Endothelial cell of umbilical vein (primary cell): ENCODE measurements around the gene TOLLIP. TPM values are rescaled to one million over a fixed set of nuclear protein-coding genes. Genes with fewer than 3 reads are reported as not detected.

Experiments
- BruUV-seq: library from RNA; stranded (reverse); fragments of 400-500 nt; replicated peaks from 2 replicates; lab custom pipeline; 2021; lab: Mats Ljungman, UMichigan
- CTCF ChIA-PET: fragments of 300-600, 350-600 bp; sonication (Branson Sonifier 250); formaldehyde crosslinking; loops from one replicate; lab custom pipeline; 2021; ENCODE audit warnings: antibody characterized with exemption, inconsistent platforms; lab: Charles Lee
- POLR2A ChIA-PET: fragments of 300-600, 350-600 bp; sonication (Branson Sonifier 250); formaldehyde crosslinking; loops from one replicate; lab custom pipeline; 2021; ENCODE audit warnings: antibody characterized with exemption, inconsistent platforms; lab: Charles Lee
- DNase-seq: peaks from one replicate; pipeline ENCODE4 v3.0.0-alpha.2; 2011; ENCODE audit warnings: low read depth, low spot score
- FAIRE-seq: peaks from 2 replicates; lab custom pipeline; 2011; peaks lifted over from hg19 to GRCh38; lab: Jason Lieb, UNC
- H2AFZ ChIP-seq: 2 replicates; pipeline ENCODE4 v1.6.0; 2012; ENCODE audit warnings: low read depth, low read length, control low read depth, inconsistent platforms
- H3K27ac ChIP-seq: 2 replicates; pipeline ENCODE4 v1.5.1; 2011; ENCODE audit warnings: low read depth, mild to moderate bottlenecking, control low read depth, low read length, moderate library complexity; ENCODE audit not compliant: insufficient read depth
- H3K27me3 ChIP-seq, 2 experiments: 2 replicates each; pipeline versions ENCODE4 v1.6.0 to v1.6.1; 2011; ENCODE audit warnings: low read length in 2 of 2, mixed read lengths in 1 of 2; ENCODE audit not compliant: control insufficient read depth in 2 of 2, insufficient read depth in 2 of 2
- H3K36me3 ChIP-seq, 2 experiments: 2 replicates in 1 of 2; 3 replicates in 1 of 2; pipeline ENCODE4 v1.5.1; 2011; ENCODE audit warnings: low read length in 2 of 2, mild to moderate bottlenecking in 1 of 2, moderate library complexity in 1 of 2; ENCODE audit not compliant: control insufficient read depth in 2 of 2, insufficient read depth in 2 of 2; ENCODE audit errors: extremely low read depth in 1 of 2
- H3K4me1 ChIP-seq: 3 replicates; pipeline ENCODE4 v1.5.1; 2011; ENCODE audit warnings: mild to moderate bottlenecking, low read length; ENCODE audit not compliant: control insufficient read depth, insufficient read depth; ENCODE audit errors: extremely low read depth
- H3K4me2 ChIP-seq: 2 replicates; pipeline ENCODE4 v1.6.1; 2011; ENCODE audit warnings: low read length, control low read depth, mixed read lengths; ENCODE audit not compliant: insufficient read depth
- H3K4me3 ChIP-seq, 3 experiments: fragments of 200-600 bp in 1 of 3; sonication (generic), shearing (Covaris generic) in 1 of 3; replicated peaks in 1 of 3; 2 replicates each; pipeline ENCODE4 v1.5.1; 2011 to 2016; ENCODE audit warnings: control low read depth in 3 of 3, low read length in 3 of 3, mild to moderate bottlenecking in 2 of 3, inconsistent platforms in 1 of 3, low read depth in 1 of 3, moderate library complexity in 1 of 3; ENCODE audit not compliant: insufficient read depth in 1 of 3
- H3K79me2 ChIP-seq: 2 replicates; pipeline ENCODE4 v1.6.0; 2012; ENCODE audit warnings: low read length, inconsistent platforms; ENCODE audit not compliant: control insufficient read depth, insufficient read depth
- H3K9ac ChIP-seq: replicated peaks from 2 replicates; pipeline ENCODE3; 2011; ENCODE audit warnings: low read length, control low read depth; ENCODE audit not compliant: insufficient read depth; ENCODE audit errors: extremely low read depth
- H3K9me1 ChIP-seq: replicated peaks from 3 replicates; pipeline ENCODE4 v1.6.0; 2011; ENCODE audit warnings: mild to moderate bottlenecking, low read length; ENCODE audit not compliant: control insufficient read depth, insufficient read depth; ENCODE audit errors: extremely low read depth
- H3K9me3 ChIP-seq: replicated peaks from 2 replicates; pipeline ENCODE4 v1.5.1; 2012; ENCODE audit warnings: low read length, inconsistent platforms; ENCODE audit not compliant: control insufficient read depth, insufficient read depth
- H4K20me1 ChIP-seq: replicated peaks from 2 replicates; pipeline ENCODE3; 2011; ENCODE audit warnings: mild to moderate bottlenecking, low read length; ENCODE audit not compliant: control insufficient read depth, insufficient read depth; ENCODE audit errors: extremely low read depth
- CTCF ChIP-seq, 2 donors: IDR thresholded peaks; 1 replicate in 1 of 2; 2 replicates in 1 of 2; pipeline ENCODE4 v1.5.1; 2011; ENCODE audit warnings: low read length in 2 of 2, mild to moderate bottlenecking in 2 of 2, moderate library complexity in 2 of 2, control low read depth in 1 of 2, inconsistent platforms in 1 of 2, low read depth in 1 of 2; ENCODE audit not compliant: insufficient read depth in 1 of 2; ENCODE audit errors: extremely low read depth in 1 of 2
- EZH2 ChIP-seq: IDR thresholded peaks from 2 replicates; pipeline ENCODE4 v1.6.1; 2012; ENCODE audit warnings: borderline replicate concordance, low read depth, mild to moderate bottlenecking, moderate library complexity, low read length, inconsistent platforms; ENCODE audit not compliant: severe bottlenecking
- FOS ChIP-seq: IDR thresholded peaks from 2 replicates; pipeline ENCODE4 v1.6.1; 2011; ENCODE audit warnings: mild to moderate bottlenecking, low read length, moderate library complexity, borderline replicate concordance; ENCODE audit not compliant: insufficient read depth
- GATA2 ChIP-seq: IDR thresholded peaks from 2 replicates; pipeline ENCODE4 v1.7.0; 2011; ENCODE audit warnings: low read depth, mild to moderate bottlenecking, moderate library complexity, mixed read lengths, low read length; ENCODE audit not compliant: insufficient read length, insufficient read depth
- JUN ChIP-seq: IDR thresholded peaks from 2 replicates; pipeline ENCODE4 v1.6.1; 2011; ENCODE audit warnings: borderline replicate concordance, low read depth; ENCODE audit not compliant: insufficient read length, insufficient read depth
- MAX ChIP-seq: IDR thresholded peaks from 2 replicates; pipeline ENCODE4 v1.6.1; 2011; ENCODE audit not compliant: insufficient read depth, insufficient read length
- MYC ChIP-seq: IDR thresholded peaks from one replicate; pipeline ENCODE4 v1.6.1; 2011; ENCODE audit warnings: mild to moderate bottlenecking, low read depth, low read length
- POLR2A ChIP-seq: IDR thresholded peaks from 2 replicates; pipeline ENCODE4 v1.6.1; 2012; ENCODE audit warnings: low read depth, mild to moderate bottlenecking, control low read depth, low read length
- POLR2AphosphoS5 ChIP-seq: IDR thresholded peaks from 2 replicates; pipeline ENCODE4 v1.6.1; 2012; ENCODE audit warnings: low read depth, mild to moderate bottlenecking, control low read depth, low read length, moderate library complexity; ENCODE audit not compliant: insufficient read depth
- dilution Hi-C: fragments of 300-500 bp; cut with MboI; formaldehyde crosslinking; loops from one replicate; pipeline ENCODE4 v1.15.0; 2019; ENCODE audit warnings: low sequenced_read_pairs; ENCODE audit not compliant: extremely low pct_ligation_motif_present
- intact Hi-C: fragments of 100-400 bp; cut with micrococcal nuclease; formaldehyde crosslinking; loops from one replicate; pipeline ENCODE4 v1.10.0; 2022
- polyA plus RNA-seq, 4 experiments: library from polyadenylated mRNA; depleted of rRNA in 3 of 4; stranded (reverse) in 3 of 4; unstranded in 1 of 4; fragments of >200 nt; gene quantifications; 2 replicates each; pipeline versions ENCODE4 v1.2.1 to v1.2.3, GENCODE V29; 2011 to 2012; ENCODE audit warnings: missing spikeins in 1 of 4
- total RNA-seq: library from RNA; stranded (reverse); gene quantifications from 2 replicates; pipeline ENCODE4 v1.2.3, GENCODE V29; 2021

Gene TOLLIP
- total and polyA plus RNA-seq, 2 donors (not counting 3 experiments of a cell fraction or from before 2014, with no cell fraction given): 49.6 to 64.8 TPM

GRCh38 chr11:1241706-1242105 is 67.7 kb downstream of the TOLLIP start:
- Histone ChIP-seq H4K20me1 (no peaks in the 10 kb centered on the region), H3K9ac (no peak overlapping the region), H3K27ac (no peak overlapping the region), H2AFZ (no peak overlapping the region), H3K9me1 (no peaks in the 10 kb centered on the region), H3K4me2 (no peak overlapping the region), H3K36me3 (no peaks in the 10 kb centered on the region), H3K79me2 (no peaks in the 10 kb centered on the region), H3K9me3 (no peaks in the 10 kb centered on the region), H3K4me1 (no peaks in the 10 kb centered on the region), H3K27me3 (no peaks in the 10 kb centered on the region), H3K4me3 (no peak overlapping the region)
- no TSS peak for BruUV-seq
- ChIA-PET CTCF (interaction anchor here (1.3 kb wide), 1 partner anchor 19 kb away, joined by 3 read pairs; no protein-coding TSS in a partner anchor), POLR2A (no interaction called here)
- intact Hi-C loops (no loop called here), dilution Hi-C loops (no loop called here)
- DNase-seq: no peak
- no peak for TF ChIP-seq FOS
- TF ChIP-seq GATA2: no peak
- TF ChIP-seq MYC: no peak
- no peak for TF ChIP-seq EZH2
- TF ChIP-seq POLR2A: no peak
- no peak for TF ChIP-seq MAX
- no peak for TF ChIP-seq POLR2AphosphoS5
- no peak for TF ChIP-seq JUN
- no peak for TF ChIP-seq CTCF (IDR thresholded peaks at IDR 0.05; ENCODE audit: extremely low read depth in 1 of 2, insufficient read depth in 1 of 2, low read depth in 1 of 2, low read length in 2 of 2)
- no peak for FAIRE-seq
